Sigmoid colon (tissue), 3 donors: ENCODE measurements around the gene DNASE1L3.

Source experiments
- POLR2A ChIP-seq, 2 donors: fragments of 450-650 bp; IDR thresholded peaks; one replicate each; pipeline ENCODE4 v1.6.1; 2016; ENCODE audit warnings: antibody characterized with exemption in 2 of 2, mild to moderate bottlenecking in 2 of 2, moderate library complexity in 2 of 2
- TF ChIP-seq, protein P1 (sequence below), 4 experiments: fragments of 450-650 bp in 3 of 4; fragments of 200-600 bp in 1 of 4; IDR thresholded peaks; one replicate each; pipeline ENCODE4 v1.5.1; 2016 to 2019; ENCODE audit warnings: antibody characterized with exemption in 4 of 4, mild to moderate bottlenecking in 3 of 4, moderate library complexity in 2 of 4

DNA sequence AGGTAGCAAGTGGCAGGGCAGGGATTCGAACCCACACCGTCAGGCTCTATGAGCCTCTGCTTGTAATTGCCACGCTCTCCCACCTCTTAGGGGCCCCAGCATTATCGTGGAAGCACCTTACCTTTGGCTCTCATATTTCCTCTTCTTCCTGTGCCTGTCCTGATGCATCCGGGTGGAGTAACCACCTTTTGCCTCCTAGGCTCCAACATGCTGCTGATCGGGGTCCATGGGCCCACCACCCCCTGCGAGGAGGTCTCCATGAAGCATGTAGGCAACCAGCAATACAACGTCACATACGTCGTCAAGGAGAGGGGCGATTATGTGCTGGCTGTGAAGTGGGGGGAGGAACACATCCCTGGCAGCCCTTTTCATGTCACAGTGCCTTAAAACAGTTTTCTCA lies 40.4 kb downstream of the DNASE1L3 start:
- TF ChIP-seq, protein P1, sequence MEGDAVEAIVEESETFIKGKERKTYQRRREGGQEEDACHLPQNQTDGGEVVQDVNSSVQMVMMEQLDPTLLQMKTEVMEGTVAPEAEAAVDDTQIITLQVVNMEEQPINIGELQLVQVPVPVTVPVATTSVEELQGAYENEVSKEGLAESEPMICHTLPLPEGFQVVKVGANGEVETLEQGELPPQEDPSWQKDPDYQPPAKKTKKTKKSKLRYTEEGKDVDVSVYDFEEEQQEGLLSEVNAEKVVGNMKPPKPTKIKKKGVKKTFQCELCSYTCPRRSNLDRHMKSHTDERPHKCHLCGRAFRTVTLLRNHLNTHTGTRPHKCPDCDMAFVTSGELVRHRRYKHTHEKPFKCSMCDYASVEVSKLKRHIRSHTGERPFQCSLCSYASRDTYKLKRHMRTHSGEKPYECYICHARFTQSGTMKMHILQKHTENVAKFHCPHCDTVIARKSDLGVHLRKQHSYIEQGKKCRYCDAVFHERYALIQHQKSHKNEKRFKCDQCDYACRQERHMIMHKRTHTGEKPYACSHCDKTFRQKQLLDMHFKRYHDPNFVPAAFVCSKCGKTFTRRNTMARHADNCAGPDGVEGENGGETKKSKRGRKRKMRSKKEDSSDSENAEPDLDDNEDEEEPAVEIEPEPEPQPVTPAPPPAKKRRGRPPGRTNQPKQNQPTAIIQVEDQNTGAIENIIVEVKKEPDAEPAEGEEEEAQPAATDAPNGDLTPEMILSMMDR (IDR thresholded peaks at IDR 0.05): no peak
- no peak for TF ChIP-seq POLR2A (IDR thresholded peaks at IDR 0.05)
